Measurements from ENCODE around the gene RNASE12. TPM values are rescaled to one million over a fixed set of nuclear protein-coding genes. Genes with fewer than 3 reads are reported as not detected.
A peak's percentile ranks its signal among the peaks of the same experiment; 100 is the strongest.

The RNASE12 gene
- total and polyA plus RNA-seq, 9 of the 15 experiments (the other 6 are each of a cell fraction or from before 2014, with no cell fraction given) = 0.24 TPM; not detected in 8

- TF ChIP-seq EWSR1 (IDR thresholded peaks at IDR 0.05; ENCODE audit: borderline replicate concordance, low read depth, partially characterized antibody) (no peak), CREB5 (CRISPR knock-in tag; IDR thresholded peaks at IDR 0.05) (no peak), E4F1 (CRISPR knock-in tag; IDR thresholded peaks at IDR 0.05; ENCODE audit: borderline replicate concordance) (no peak), CAMTA2 (CRISPR knock-in tag; conservative IDR thresholded peaks at IDR 0.05) (no peak), PHTF2 (CRISPR knock-in tag; IDR thresholded peaks at IDR 0.05) (no peak), ZNF717 (CRISPR knock-in tag; IDR thresholded peaks at IDR 0.05) (no peak), ZNF696 (CRISPR knock-in tag; conservative IDR thresholded peaks at IDR 0.05) (no peak), ZFP1 (CRISPR knock-in tag; IDR thresholded peaks at IDR 0.05) (no peak), ZBTB17 (CRISPR knock-in tag; IDR thresholded peaks at IDR 0.05) (no peak), ARID3A (IDR thresholded peaks at IDR 0.05; ENCODE audit: borderline replicate concordance, low read depth, low read length) (0 out of 2 replicates have a peak, but pooled peaks have one; percentile 37), MBD1 (CRISPR knock-in tag; IDR thresholded peaks at IDR 0.05) (no peak), MLX (CRISPR knock-in tag; conservative IDR thresholded peaks at IDR 0.05) (no peak), ZNF592 (IDR thresholded peaks at IDR 0.05) (peak; percentile 49), BRCA1 (IDR thresholded peaks at IDR 0.05) (no peak), BRCA1 (CRISPR knock-in tag; IDR thresholded peaks at IDR 0.05) (no peak)
Observed at GRCh38 chr14:20610002-20610765, 19.0 kb upstream of the RNASE12 start (continued).

Data from K562 (cell line).